IPS DF 6.9 (cell line): ENCODE data around the gene CCDC78.

Experiments used
- DNase-seq: peaks from one replicate; pipeline ENCODE4 v3.0.0-alpha.2; 2013; ENCODE audit warnings: low read depth, low spot score
- H3K27ac ChIP-seq: one replicate; pipeline ENCODE4 v1.5.1; 2013; ENCODE audit warnings: low read length, control low read depth
- H3K27me3 ChIP-seq: 2 replicates; pipeline ENCODE4 v1.6.1; 2013; ENCODE audit warnings: mild to moderate bottlenecking, low read length; ENCODE audit not compliant: control insufficient read depth, insufficient read depth
- H3K36me3 ChIP-seq: 2 replicates; pipeline ENCODE4 v1.6.1; 2013; ENCODE audit warnings: low read length; ENCODE audit not compliant: control insufficient read depth, insufficient read depth
- H3K4me1 ChIP-seq: 2 replicates; pipeline ENCODE4 v1.6.1; 2013; ENCODE audit warnings: low read length; ENCODE audit not compliant: control insufficient read depth, insufficient read depth
- H3K4me3 ChIP-seq: 2 replicates; pipeline ENCODE4 v1.5.1; 2013; ENCODE audit warnings: mild to moderate bottlenecking, low read length
- H3K9me3 ChIP-seq: 2 replicates; pipeline ENCODE4 v1.6.1; 2013; ENCODE audit warnings: low read length, inconsistent platforms; ENCODE audit not compliant: control insufficient read depth, insufficient read depth
- WGBS: extraction: QIAGEN DNeasy Blood & Tissue Kit; methylation state at CpG from one replicate; pipeline ENCODE4 v1.1.7; 2013; ENCODE audit warnings: mixed read lengths, missing lambda C conversion rate; ENCODE audit not compliant: insufficient read length, insufficient coverage; 5-methylcytosine and 5-hydroxymethylcytosine counted together

CCDC78 gene

GRCh38 chr16:766820-767640, 40.8 kb upstream of the CCDC78 start:
- no peak overlapping the region for H3K4me3 ChIP-seq
- H3K27ac ChIP-seq: no peak overlapping the region
- H3K36me3 ChIP-seq: no peaks in the 10 kb centered on the region
- no CpG with 5 or more reads among the region's 48 CpGs for WGBS
- H3K4me1 ChIP-seq: no peaks in the 10 kb centered on the region; the same call in 1 of the 2 replicates
- no peak for DNase-seq
- no peaks in the 10 kb centered on the region for H3K27me3 ChIP-seq
- H3K9me3 ChIP-seq: no peaks in the 10 kb centered on the region

- WGBS: no CpG with 5 or more reads among the region's 29 CpGs
- Histone ChIP-seq H3K4me1 (no peaks in the 10 kb centered on the region; the same call in 1 of the 2 replicates), H3K4me3 (no peak overlapping the region), H3K36me3 (no peaks in the 10 kb centered on the region), H3K27ac (no peak overlapping the region), H3K27me3 (no peaks in the 10 kb centered on the region), H3K9me3 (no peaks in the 10 kb centered on the region)
- DNase-seq: no peak
These were observed 40.0 kb upstream of the CCDC78 start for GRCh38 chr16:766008-766819.

- H3K4me3 ChIP-seq: no peak overlapping the region
- H3K27me3 ChIP-seq: no peaks in the 10 kb centered on the region
- WGBS: no CpG with 5 or more reads among the region's 29 CpGs
- no peaks in the 10 kb centered on the region; the same call in 1 of the 2 replicates for H3K4me1 ChIP-seq
- DNase-seq: no peak
- H3K9me3 ChIP-seq: no peaks in the 10 kb centered on the region
- no peaks in the 10 kb centered on the region; the same call in 1 of the 2 replicates for H3K36me3 ChIP-seq
- H3K27ac ChIP-seq: no peak overlapping the region
These were observed 39.2 kb upstream of the CCDC78 start for GRCh38 chr16:765488-765865.

GRCh38 chr16:764848-765487, 38.7 kb upstream of the CCDC78 start:
- no peak for DNase-seq
- no peaks in the 10 kb centered on the region; the same call in 1 of the 2 replicates for H3K4me1 ChIP-seq
- no peak overlapping the region for H3K4me3 ChIP-seq
- H3K27ac ChIP-seq: no peak overlapping the region
- H3K9me3 ChIP-seq: no peaks in the 10 kb centered on the region
- H3K36me3 ChIP-seq: no peaks in the 10 kb centered on the region; the same call in 1 of the 2 replicates
- no peaks in the 10 kb centered on the region for H3K27me3 ChIP-seq
- no CpG with 5 or more reads among the region's 38 CpGs for WGBS

- no CpG with 5 or more reads among the region's 20 CpGs for WGBS
- Histone ChIP-seq H3K27me3 (no peaks in the 10 kb centered on the region), H3K4me1 (no peaks in the 10 kb centered on the region; the same call in 1 of the 2 replicates), H3K4me3 (no peak overlapping the region), H3K36me3 (no peaks in the 10 kb centered on the region; the same call in 1 of the 2 replicates), H3K9me3 (no peaks in the 10 kb centered on the region), H3K27ac (no peak overlapping the region)
- DNase-seq: no peak
These were observed 38.0 kb upstream of the CCDC78 start for GRCh38 chr16:764184-764750.

GRCh38 chr16:763369-764183, 37.3 kb upstream of the CCDC78 start:
- Histone ChIP-seq H3K36me3 (no peaks in the 10 kb centered on the region; the same call in 1 of the 2 replicates), H3K4me3 (no peak overlapping the region), H3K27me3 (no peaks in the 10 kb centered on the region), H3K4me1 (no peaks in the 10 kb centered on the region; the same call in 1 of the 2 replicates), H3K9me3 (no peaks in the 10 kb centered on the region), H3K27ac (no peak overlapping the region)
- no peak for DNase-seq
- WGBS: no CpG with 5 or more reads among the region's 21 CpGs

- H3K9me3 ChIP-seq: no peaks in the 10 kb centered on the region
- DNase-seq: no peak
- H3K27ac ChIP-seq: no peak overlapping the region
- no peak overlapping the region for H3K4me3 ChIP-seq
- WGBS: no CpG with 5 or more reads among the region's 17 CpGs
- H3K4me1 ChIP-seq: no peaks in the 10 kb centered on the region; the same call in 1 of the 2 replicates
- H3K27me3 ChIP-seq: no peaks in the 10 kb centered on the region
- no peaks in the 10 kb centered on the region; the same call in 1 of the 2 replicates for H3K36me3 ChIP-seq
These were observed 36.5 kb upstream of the CCDC78 start for GRCh38 chr16:762595-763268.

GRCh38 chr16:761625-762513, 35.6 kb upstream of the CCDC78 start:
- H3K27me3 ChIP-seq: no peaks in the 10 kb centered on the region
- no peaks in the 10 kb centered on the region; the same call in 1 of the 2 replicates for H3K4me1 ChIP-seq
- H3K9me3 ChIP-seq: no peaks in the 10 kb centered on the region
- H3K36me3 ChIP-seq: no peaks in the 10 kb centered on the region; the same call in 1 of the 2 replicates
- H3K4me3 ChIP-seq: no peak overlapping the region
- no CpG with 5 or more reads among the region's 22 CpGs for WGBS
- H3K27ac ChIP-seq: no peak overlapping the region
- DNase-seq: no peak
